ENCODE data around the gene YES1. TPM values are rescaled to one million over a fixed set of nuclear protein-coding genes. Genes with fewer than 3 reads are reported as not detected.

YES1 gene
- total and polyA plus RNA-seq, 2 of the 13 experiments (the other 11 are each of a cell fraction or from before 2014, with no cell fraction given), result 17.2 to 70.8 TPM

- no peak for TF ChIP-seq PREB (CRISPR knock-in tag; IDR thresholded peaks at IDR 0.05)
- TF ChIP-seq ZNF224 (CRISPR knock-in tag; IDR thresholded peaks at IDR 0.05), result 0 out of 2 replicates have a peak, but pooled peaks have one; percentile 33
- TF ChIP-seq BRD4 (CRISPR knock-in tag; IDR thresholded peaks at IDR 0.05), result no peak
- TF ChIP-seq REST (IDR thresholded peaks at IDR 0.05; ENCODE audit: borderline replicate concordance in 1 of 2, low read depth in 1 of 2, low read length in 2 of 2), result no peak
- TF ChIP-seq HNRNPLL (IDR thresholded peaks at IDR 0.05; ENCODE audit: low read depth, low read length, poor library complexity, severe bottlenecking), result peak; percentile 33
- no peak for TF ChIP-seq PHF20 (CRISPR knock-in tag; IDR thresholded peaks at IDR 0.05)
- TF ChIP-seq RAD21 (CRISPR knock-in tag; IDR thresholded peaks at IDR 0.05), result peak; percentile 77
- peak; percentile 55; the same call in 1 of the 2 replicates for TF ChIP-seq MTA1 (CRISPR knock-in tag; IDR thresholded peaks at IDR 0.05; ENCODE audit: borderline replicate concordance)
- no peak for TF ChIP-seq KDM5A (IDR thresholded peaks at IDR 0.05; ENCODE audit: borderline replicate concordance, low read length)
- peak; percentile 87 for TF ChIP-seq ZNF687 (CRISPR knock-in tag; IDR thresholded peaks at IDR 0.05)
- TF ChIP-seq ZNF543 (CRISPR knock-in tag; IDR thresholded peaks at IDR 0.05), result no peak
- TF ChIP-seq SP140L (CRISPR knock-in tag; IDR thresholded peaks at IDR 0.05; ENCODE audit: borderline replicate concordance), result no peak
- TF ChIP-seq RBAK (CRISPR knock-in tag; IDR thresholded peaks at IDR 0.05), result no peak
- TF ChIP-seq NFE2 (CRISPR knock-in tag; IDR thresholded peaks at IDR 0.05), result no peak
Observed at GRCh38 chr18:832085-832681, 20.1 kb upstream of the YES1 start (continued).

All from HepG2 (cell line).